ENCODE data around the gene TGM3.

- TF ChIP-seq POLR2AphosphoS5 (IDR thresholded peaks at IDR 0.05; ENCODE audit: low read depth, low read length), result no peak
- TF ChIP-seq POLR2A (IDR thresholded peaks at IDR 0.05; ENCODE audit: low read depth, low read length), result no peak
Measured at GRCh38 chr20:2293971-2294370, 1.8 kb upstream of the TGM3 start.

All from GM12891 (cell line).